ENCODE data around the gene PDE6A. TPM values are rescaled to one million over a fixed set of nuclear protein-coding genes. Genes with fewer than 3 reads are reported as not detected.
A peak's percentile ranks its signal among the peaks of the same experiment; 100 is the strongest.

Gene PDE6A
- total RNA-seq, 1 donor from 2014 or later: 0.05 TPM

GRCh38 chr5:149808264-149808982, 136.2 kb downstream of the PDE6A start:
- ATAC-seq (peak; percentile 62), DNase-seq (no peak)
- intact Hi-C loops (cut with micrococcal nuclease): no loop called here

Other genes starting within 250 kb of the PDE6A start
- 35.1 TPM for gene PPARGC1B, start 214.5 kb downstream of the PDE6A start, total RNA-seq
- 3.2 TPM for gene SLC26A2, start 16.0 kb upstream of the PDE6A start, total RNA-seq
- 1.9 TPM for gene TIGD6, start 55.9 kb upstream of the PDE6A start, total RNA-seq
- gene HMGXB3, start 55.9 kb upstream of the PDE6A start, total RNA-seq: 14.2 TPM
- gene CSF1R, start 141.8 kb upstream of the PDE6A start, total RNA-seq: 20.1 TPM
- 47.8 TPM for gene PDGFRB, start 211.1 kb upstream of the PDE6A start, total RNA-seq
- gene CDX1, start 222.0 kb upstream of the PDE6A start, total RNA-seq: not detected
- gene SLC6A7, start 245.3 kb upstream of the PDE6A start, total RNA-seq: not detected

Data from left ventricle myocardium superior (tissue), 1 donor.